Measurements from ENCODE around the gene DLL1. TPM values are rescaled to one million over a fixed set of nuclear protein-coding genes. Genes with fewer than 3 reads are reported as not detected.

Gene DLL1
- total and polyA plus RNA-seq, 12 donors, result 2.6 to 27.2 (median 8.7) TPM

- H3K9me3 ChIP-seq, result no peaks in the 10 kb centered on the region
- intact Hi-C loops (cut with DNase I), result no loop called here
- DNase-seq, result no peak
Measured at GRCh38 chr6:170259278-170259677, 31.6 kb downstream of the DLL1 start.

GRCh38 chr6:170258407-170258806 lies 32.5 kb downstream of the DLL1 start:
- Histone ChIP-seq H3K36me3 (no peaks in the 10 kb centered on the region), H3K27ac (no peak overlapping the region), H3K4me1 (no peaks in the 10 kb centered on the region), H3K4me3 (no peak overlapping the region), H3K27me3 (peaks cover 0 to 14% (median 0%) of the 10 kb centered on the region in 7 donors), H3K9me3 (no peaks in the 10 kb centered on the region)
- no peak for DNase-seq
- intact Hi-C loops (cut with DNase I), result no loop called here
- 81 to 83% methylated on average over 6 of the region's 6 CpGs for WGBS, 2 donors
- peak in 2 of 8 donors; percentile 31 to 38 for ATAC-seq
- TF ChIP-seq, protein P1, sequence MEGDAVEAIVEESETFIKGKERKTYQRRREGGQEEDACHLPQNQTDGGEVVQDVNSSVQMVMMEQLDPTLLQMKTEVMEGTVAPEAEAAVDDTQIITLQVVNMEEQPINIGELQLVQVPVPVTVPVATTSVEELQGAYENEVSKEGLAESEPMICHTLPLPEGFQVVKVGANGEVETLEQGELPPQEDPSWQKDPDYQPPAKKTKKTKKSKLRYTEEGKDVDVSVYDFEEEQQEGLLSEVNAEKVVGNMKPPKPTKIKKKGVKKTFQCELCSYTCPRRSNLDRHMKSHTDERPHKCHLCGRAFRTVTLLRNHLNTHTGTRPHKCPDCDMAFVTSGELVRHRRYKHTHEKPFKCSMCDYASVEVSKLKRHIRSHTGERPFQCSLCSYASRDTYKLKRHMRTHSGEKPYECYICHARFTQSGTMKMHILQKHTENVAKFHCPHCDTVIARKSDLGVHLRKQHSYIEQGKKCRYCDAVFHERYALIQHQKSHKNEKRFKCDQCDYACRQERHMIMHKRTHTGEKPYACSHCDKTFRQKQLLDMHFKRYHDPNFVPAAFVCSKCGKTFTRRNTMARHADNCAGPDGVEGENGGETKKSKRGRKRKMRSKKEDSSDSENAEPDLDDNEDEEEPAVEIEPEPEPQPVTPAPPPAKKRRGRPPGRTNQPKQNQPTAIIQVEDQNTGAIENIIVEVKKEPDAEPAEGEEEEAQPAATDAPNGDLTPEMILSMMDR (IDR thresholded peaks at IDR 0.05), result no peak

More at GRCh38 chr6:170259278-170259677, 31.6 kb downstream of the DLL1 start:
- 76 to 77% methylated on average over 5 of the region's 5 CpGs for WGBS, 2 donors
- no peak for ATAC-seq
- H3K4me1 ChIP-seq, result no peaks in the 10 kb centered on the region
- TF ChIP-seq, protein P1 (IDR thresholded peaks at IDR 0.05), result no peak
- H3K4me3 ChIP-seq, result no peak overlapping the region
- no peak overlapping the region for H3K27ac ChIP-seq
- H3K36me3 ChIP-seq, result no peaks in the 10 kb centered on the region
- H3K27me3 ChIP-seq, result peaks cover 0 to 14% (median 0%) of the 10 kb centered on the region in 7 donors

DNA sequence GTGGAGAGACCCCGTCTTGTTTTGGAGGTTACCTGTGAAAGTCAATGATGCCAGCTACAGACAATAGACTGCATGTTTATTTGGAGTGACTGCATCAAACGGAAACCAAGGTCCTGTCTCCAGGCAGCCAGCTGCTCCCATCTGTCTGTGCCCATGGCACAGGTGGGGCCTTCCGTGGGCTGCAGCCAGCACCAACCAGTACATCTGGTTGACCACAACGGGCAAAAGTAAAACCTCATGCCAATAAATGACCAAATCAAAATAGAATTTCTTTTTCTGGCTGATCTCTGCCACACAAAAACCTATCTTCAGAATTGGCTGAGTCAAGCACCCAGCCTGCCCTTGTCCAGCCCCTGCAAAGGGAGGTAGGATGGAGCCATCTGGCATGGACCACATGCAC lies 33.5 kb downstream of the DLL1 start:
- intact Hi-C loops (cut with DNase I), result no loop called here
- H3K4me3 ChIP-seq, result no peak overlapping the region
- H3K27ac ChIP-seq, result no peak overlapping the region
- no peaks in the 10 kb centered on the region for H3K9me3 ChIP-seq
- H3K36me3 ChIP-seq, result no peaks in the 10 kb centered on the region
- no peak for DNase-seq
- no peak for ATAC-seq
- TF ChIP-seq, protein P1 (IDR thresholded peaks at IDR 0.05), result no peak
- 87 to 95% methylated on average over 4 of the region's 4 CpGs for WGBS, 2 donors
- no peaks in the 10 kb centered on the region for H3K4me1 ChIP-seq
- H3K27me3 ChIP-seq, result peaks cover 0 to 8% (median 0%) of the 10 kb centered on the region in 7 donors

GRCh38 chr6:170256641-170257040 lies 34.2 kb downstream of the DLL1 start:
- intact Hi-C loops (cut with DNase I), result no loop called here
- Histone ChIP-seq H3K36me3 (no peaks in the 10 kb centered on the region), H3K4me3 (no peak overlapping the region), H3K27ac (no peak overlapping the region), H3K9me3 (no peaks in the 10 kb centered on the region), H3K4me1 (no peaks in the 10 kb centered on the region), H3K27me3 (peaks cover 0 to under 1% (median 0%) of the 10 kb centered on the region in 7 donors)
- TF ChIP-seq, protein P1 (IDR thresholded peaks at IDR 0.05), result no peak
- no peak for ATAC-seq
- WGBS, 2 donors, result 93% methylated on average over 21 of the region's 21 CpGs
- no peak for DNase-seq

All from heart right ventricle (tissue), 16 donors.